K562 (cell line): ENCODE results near the gene CHRM3. TPM values are rescaled to one million over a fixed set of nuclear protein-coding genes. Genes with fewer than 3 reads are reported as not detected.

ENCODE experiments used
- ATAC-seq: fragments of 200-7000 bp; cut with Tn5 transposase; 3 replicates; pipeline ENCODE4 v1.9.1; 2020; ENCODE audit warnings: moderate library complexity
- BruUV-seq: library from RNA; stranded (reverse); fragments of 400-500 nt; replicated peaks from 2 replicates; lab custom pipeline; 2021; lab: Mats Ljungman, UMichigan
- CTCF ChIA-PET: fragments of 300-600 bp; formaldehyde crosslinking; extraction: SDS; loops from one replicate; lab custom pipeline; 2021; ENCODE audit warnings: low intra/inter-chr PET ratio; lab: Yijun Ruan, JAX
- POLR2A ChIA-PET: fragments of 300-600, 350-650 bp; sonication (Branson Sonifier 250); formaldehyde crosslinking; extraction: SDS; loops from one replicate; lab custom pipeline; 2021; ENCODE audit warnings: antibody characterized with exemption, inconsistent platforms; lab: Yijun Ruan, JAX
- DNase-seq, 4 experiments: peaks; one replicate each; pipeline versions ENCODE4 v3.0.0 to v3.0.0-alpha.2; 2011 to 2018; ENCODE audit warnings: low spot score in 3 of 4, mixed read lengths in 3 of 4; ENCODE audit errors: extremely low read depth in 1 of 4
- FAIRE-seq: peaks from 2 replicates; lab custom pipeline; 2011; peaks lifted over from hg19 to GRCh38; lab: Jason Lieb, UNC
- H2AFZ ChIP-seq: 2 replicates; pipeline ENCODE4 v1.6.0; 2011; ENCODE audit warnings: low read depth, low read length, control low read depth, inconsistent platforms
- H3K27ac ChIP-seq: fragments of 200-600 bp; 3 replicates; pipeline ENCODE4 v1.8.0; 2011; ENCODE audit warnings: low read depth, mild to moderate bottlenecking, control low read depth, inconsistent platforms, low read length, moderate library complexity, mixed read lengths; ENCODE audit errors: extremely low read depth
- H3K27me3 ChIP-seq, 2 experiments: fragments of 300-600 bp in 1 of 2; 2 replicates in 1 of 2; 3 replicates in 1 of 2; pipeline versions ENCODE4 v1.6.0 to v1.8.0; 2011; ENCODE audit warnings: inconsistent platforms in 2 of 2, low read length in 2 of 2, mild to moderate bottlenecking in 1 of 2, mixed read lengths in 1 of 2, moderate library complexity in 1 of 2; ENCODE audit not compliant: control insufficient read depth in 2 of 2, insufficient read depth in 2 of 2
- H3K36me3 ChIP-seq: fragments of 300-600 bp; 3 replicates; pipeline ENCODE4 v1.8.0; 2011; ENCODE audit warnings: mild to moderate bottlenecking, low read length, inconsistent platforms; ENCODE audit not compliant: control insufficient read depth, insufficient read depth
- H3K4me1 ChIP-seq, 2 experiments: fragments of 200-600 bp in 1 of 2; replicated peaks in 1 of 2; 2 replicates in 1 of 2; 3 replicates in 1 of 2; pipeline versions ENCODE4 v1.5.1 to v1.8.0; 2011; ENCODE audit warnings: inconsistent platforms in 2 of 2, low read length in 2 of 2, mild to moderate bottlenecking in 1 of 2, mixed read lengths in 1 of 2, moderate library complexity in 1 of 2; ENCODE audit not compliant: control insufficient read depth in 2 of 2, insufficient read depth in 2 of 2
- H3K4me2 ChIP-seq: 2 replicates; pipeline ENCODE4 v1.6.1; 2011; ENCODE audit warnings: low read length, control low read depth, inconsistent platforms, mixed read lengths; ENCODE audit not compliant: insufficient read depth
- H3K4me3 ChIP-seq: fragments of 200-600 bp; sonication (generic), shearing (Covaris generic); 2 replicates; pipeline ENCODE4 v1.5.1; 2016; ENCODE audit warnings: control low read depth, inconsistent platforms
- H3K79me2 ChIP-seq: fragments of 200-600 bp; 3 replicates; pipeline ENCODE4 v1.8.0; 2011; ENCODE audit warnings: low read length, inconsistent platforms; ENCODE audit not compliant: control insufficient read depth, insufficient read depth
- H3K9ac ChIP-seq, 2 experiments: 2 replicates each; pipeline versions ENCODE4 v1.6.0 to v1.6.1; 2011; ENCODE audit warnings: low read depth in 2 of 2, low read length in 2 of 2, control low read depth in 1 of 2, inconsistent platforms in 1 of 2, mild to moderate bottlenecking in 1 of 2, mixed read lengths in 1 of 2; ENCODE audit not compliant: insufficient read depth in 1 of 2
- H3K9me1 ChIP-seq: one replicate; pipeline ENCODE4 v1.6.0; 2011; ENCODE audit warnings: inconsistent platforms, mild to moderate bottlenecking, low read length, moderate library complexity; ENCODE audit not compliant: control insufficient read depth, insufficient read depth
- H3K9me3 ChIP-seq: replicated peaks from 2 replicates; pipeline ENCODE4 v1.5.1; 2011; ENCODE audit warnings: low read depth, low read length, inconsistent platforms; ENCODE audit not compliant: control insufficient read depth, insufficient read depth
- H4K20me1 ChIP-seq: replicated peaks from 2 replicates; pipeline ENCODE4 v1.6.1; 2011; ENCODE audit warnings: low read length, inconsistent platforms, mixed read lengths; ENCODE audit not compliant: control insufficient read depth, insufficient read depth
- HDAC3 ChIP-seq: fragments of 450-650 bp; IDR thresholded peaks from 2 replicates; pipeline ENCODE4 v1.6.1; 2018; ENCODE audit warnings: borderline replicate concordance, mild to moderate bottlenecking, moderate library complexity; ENCODE audit not compliant: partially characterized antibody
- NKRF ChIP-seq: fragments of 450-650 bp; IDR thresholded peaks from 2 replicates; pipeline ENCODE4 v1.6.1; 2016; ENCODE audit warnings: borderline replicate concordance
- NR3C1 ChIP-seq: sonication (generic); formaldehyde crosslinking; IDR thresholded peaks from 2 replicates; pipeline ENCODE4 v1.8.1; 2022; ENCODE audit warnings: missing genetic modification reagents
- NUFIP1 ChIP-seq: fragments of 450-650 bp; IDR thresholded peaks from 2 replicates; pipeline ENCODE4 v1.6.1; 2018; ENCODE audit not compliant: partially characterized antibody
- STAT5A ChIP-seq: IDR thresholded peaks from 2 replicates; pipeline ENCODE4 v1.6.1; 2012; ENCODE audit warnings: low read length, inconsistent platforms, borderline replicate concordance
- ZC3H4 ChIP-seq: sonication (generic); formaldehyde crosslinking; IDR thresholded peaks from 2 replicates; pipeline ENCODE4 v1.9.0; 2021; ENCODE audit warnings: missing genetic modification reagents, borderline replicate concordance
- ZNF124 ChIP-seq: sonication (generic); formaldehyde crosslinking; IDR thresholded peaks from 2 replicates; pipeline ENCODE4 v1.8.1; 2022; ENCODE audit warnings: missing genetic modification reagents
- ZNF224 ChIP-seq: sonication (generic); formaldehyde crosslinking; IDR thresholded peaks from 2 replicates; pipeline ENCODE4 v1.8.0; 2022; ENCODE audit warnings: mild to moderate bottlenecking, missing genetic modification reagents
- ZNF584 ChIP-seq: fragments of 200-800 bp; sonication (Bioruptor generic); IDR thresholded peaks from 2 replicates; pipeline ENCODE4 v1.6.1; 2016; ENCODE audit warnings: low read depth, mild to moderate bottlenecking, missing genetic modification characterization, missing compliant biosample characterization
- WGBS: fragments of 100-300 bp; shearing (Covaris generic); methylation state at CpG from one replicate; pipeline ENCODE4 v1.1.6; 2016; ENCODE audit warnings: low coverage, mixed read lengths; ENCODE audit not compliant: insufficient coverage; ENCODE audit errors: missing lambda C conversion rate; 5-methylcytosine and 5-hydroxymethylcytosine counted together
- in situ Hi-C: fragments of 300-500 bp; cut with MboI; formaldehyde crosslinking; loops from 4 replicates; pipeline ENCODE4 v1.15.0; 2018; ENCODE audit warnings: inconsistent platforms, mixed read lengths
- intact Hi-C: fragments of 100-400 bp; cut with micrococcal nuclease; formaldehyde crosslinking; loops from 2 replicates; pipeline ENCODE4 v1.14.2; 2022
- polyA plus RNA-seq, 8 experiments: library from polyadenylated mRNA; depleted of rRNA in 4 of 8; stranded (reverse) in 5 of 8; unstranded in 3 of 8; fragments of >200 nt; fragmentation: Nextera tagmentation in 2 of 8; fragmentation: Illumina TruSeq in 1 of 8; extraction: Ambion mirVana in 2 of 8; extraction: Trizol in 1 of 8; gene quantifications; 2 replicates each; pipeline versions ENCODE4 v1.2.1 to v1.2.3, GENCODE V29; 2011 to 2014; ENCODE audit warnings: inconsistent platforms in 1 of 8, missing spikeins in 1 of 8
- total RNA-seq, 7 experiments: library from RNA; depleted of rRNA in 6 of 7; stranded (reverse); fragments of >200 nt in 6 of 7; fragmentation: Illumina TruSeq in 2 of 7; extraction: Trizol in 2 of 7; gene quantifications; 2 replicates each; pipeline versions ENCODE4 v1.2.1 to v1.2.3, GENCODE V29; 2011 to 2021; ENCODE audit warnings: low replicate concordance in 1 of 7
- TF ChIP-seq, protein P1 (sequence below): sonication (generic); formaldehyde crosslinking; IDR thresholded peaks from 2 replicates; pipeline ENCODE4 v1.8.0; 2023; ENCODE audit warnings: mild to moderate bottlenecking, missing genetic modification reagents
- TF ChIP-seq, protein P2 (sequence below): sonication (generic); formaldehyde crosslinking; IDR thresholded peaks from 2 replicates; pipeline ENCODE4 v1.8.0; 2022; ENCODE audit warnings: mild to moderate bottlenecking, missing genetic modification reagents
- TF ChIP-seq, protein P3 (sequence below), 2 experiments: IDR thresholded peaks; 2 replicates each; pipeline ENCODE4 v1.6.1; 2011; ENCODE audit warnings: borderline replicate concordance in 1 of 2, control low read depth in 1 of 2, low read depth in 1 of 2, low read length in 1 of 2, mild to moderate bottlenecking in 1 of 2, mixed read lengths in 1 of 2, moderate library complexity in 1 of 2; ENCODE audit not compliant: insufficient read depth in 1 of 2, insufficient read length in 1 of 2, poor library complexity in 1 of 2, severe bottlenecking in 1 of 2; ENCODE audit errors: extremely low read depth in 1 of 2

The CHRM3 gene
- total and polyA plus RNA-seq, 9 of the 15 experiments (the other 6 are each of a cell fraction or from before 2014, with no cell fraction given) = 0.03 to 0.18 (median 0.05) TPM; not detected in 4

- TF ChIP-seq, protein P1, sequence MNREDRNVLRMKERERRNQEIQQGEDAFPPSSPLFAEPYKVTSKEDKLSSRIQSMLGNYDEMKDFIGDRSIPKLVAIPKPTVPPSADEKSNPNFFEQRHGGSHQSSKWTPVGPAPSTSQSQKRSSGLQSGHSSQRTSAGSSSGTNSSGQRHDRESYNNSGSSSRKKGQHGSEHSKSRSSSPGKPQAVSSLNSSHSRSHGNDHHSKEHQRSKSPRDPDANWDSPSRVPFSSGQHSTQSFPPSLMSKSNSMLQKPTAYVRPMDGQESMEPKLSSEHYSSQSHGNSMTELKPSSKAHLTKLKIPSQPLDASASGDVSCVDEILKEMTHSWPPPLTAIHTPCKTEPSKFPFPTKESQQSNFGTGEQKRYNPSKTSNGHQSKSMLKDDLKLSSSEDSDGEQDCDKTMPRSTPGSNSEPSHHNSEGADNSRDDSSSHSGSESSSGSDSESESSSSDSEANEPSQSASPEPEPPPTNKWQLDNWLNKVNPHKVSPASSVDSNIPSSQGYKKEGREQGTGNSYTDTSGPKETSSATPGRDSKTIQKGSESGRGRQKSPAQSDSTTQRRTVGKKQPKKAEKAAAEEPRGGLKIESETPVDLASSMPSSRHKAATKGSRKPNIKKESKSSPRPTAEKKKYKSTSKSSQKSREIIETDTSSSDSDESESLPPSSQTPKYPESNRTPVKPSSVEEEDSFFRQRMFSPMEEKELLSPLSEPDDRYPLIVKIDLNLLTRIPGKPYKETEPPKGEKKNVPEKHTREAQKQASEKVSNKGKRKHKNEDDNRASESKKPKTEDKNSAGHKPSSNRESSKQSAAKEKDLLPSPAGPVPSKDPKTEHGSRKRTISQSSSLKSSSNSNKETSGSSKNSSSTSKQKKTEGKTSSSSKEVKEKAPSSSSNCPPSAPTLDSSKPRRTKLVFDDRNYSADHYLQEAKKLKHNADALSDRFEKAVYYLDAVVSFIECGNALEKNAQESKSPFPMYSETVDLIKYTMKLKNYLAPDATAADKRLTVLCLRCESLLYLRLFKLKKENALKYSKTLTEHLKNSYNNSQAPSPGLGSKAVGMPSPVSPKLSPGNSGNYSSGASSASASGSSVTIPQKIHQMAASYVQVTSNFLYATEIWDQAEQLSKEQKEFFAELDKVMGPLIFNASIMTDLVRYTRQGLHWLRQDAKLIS (CRISPR knock-in tag) = no peak
- TF ChIP-seq ZNF224 (CRISPR knock-in tag) = no peak
Observed at GRCh38 chr1:239429163-239429562, 42.8 kb downstream of the CHRM3 start (continued).

GRCh38 chr1:239432255-239432654, 45.9 kb downstream of the CHRM3 start:
- intact Hi-C loops = no loop called here
- ChIA-PET CTCF (no interaction called here), POLR2A (no interaction called here)
- 0% methylated on average over 1 of the region's 1 CpG for WGBS
- Histone ChIP-seq H3K36me3 (no peaks in the 10 kb centered on the region), H3K27ac (no peak overlapping the region), H3K27me3 (no peaks in the 10 kb centered on the region), H3K4me3 (no peak overlapping the region), H2AFZ (no peak overlapping the region), H3K4me2 (no peak overlapping the region), H3K9me1 (no peaks in the 10 kb centered on the region), H3K9me3 (0 out of 2 replicates have a peak, but pooled peaks cover 3% of the 10 kb centered on the region), H3K79me2 (no peaks in the 10 kb centered on the region), H3K9ac (no peak overlapping the region), H3K4me1 (no peaks in the 10 kb centered on the region), H4K20me1 (no peaks in the 10 kb centered on the region)
- no TSS peak for BruUV-seq
- DNase-seq = no peak
- FAIRE-seq = no peak
- in situ Hi-C loops = no loop called here
- no peak for ATAC-seq
- no peak for TF ChIP-seq NR3C1 (CRISPR knock-in tag)
- no peak for TF ChIP-seq STAT5A
- TF ChIP-seq ZC3H4 (CRISPR knock-in tag) = no peak
- TF ChIP-seq HDAC3 = no peak
- TF ChIP-seq, protein P2, sequence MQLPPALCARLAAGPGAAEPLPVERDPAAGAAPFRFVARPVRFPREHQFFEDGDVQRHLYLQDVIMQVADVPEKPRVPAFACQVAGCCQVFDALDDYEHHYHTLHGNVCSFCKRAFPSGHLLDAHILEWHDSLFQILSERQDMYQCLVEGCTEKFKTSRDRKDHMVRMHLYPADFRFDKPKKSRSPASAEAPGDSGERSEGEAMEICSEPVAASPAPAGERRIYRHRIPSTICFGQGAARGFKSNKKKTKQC (CRISPR knock-in tag) = no peak
- TF ChIP-seq ZNF584 (CRISPR knock-in tag) = no peak
- TF ChIP-seq, protein P3, sequence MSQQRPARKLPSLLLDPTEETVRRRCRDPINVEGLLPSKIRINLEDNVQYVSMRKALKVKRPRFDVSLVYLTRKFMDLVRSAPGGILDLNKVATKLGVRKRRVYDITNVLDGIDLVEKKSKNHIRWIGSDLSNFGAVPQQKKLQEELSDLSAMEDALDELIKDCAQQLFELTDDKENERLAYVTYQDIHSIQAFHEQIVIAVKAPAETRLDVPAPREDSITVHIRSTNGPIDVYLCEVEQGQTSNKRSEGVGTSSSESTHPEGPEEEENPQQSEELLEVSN (IDR thresholded peaks at IDR 0.05; ENCODE audit: borderline replicate concordance in 1 of 2, extremely low read depth in 1 of 2, insufficient read depth in 1 of 2, insufficient read length in 1 of 2, low read depth in 1 of 2, low read length in 1 of 2, poor library complexity in 1 of 2, severe bottlenecking in 1 of 2) = no peak
- no peak for TF ChIP-seq ZNF124 (CRISPR knock-in tag)
- TF ChIP-seq NUFIP1 = no peak
- TF ChIP-seq NKRF = no peak
